A673 (cell line): ENCODE measurements around the gene ARID3B. TPM values are rescaled to one million over a fixed set of nuclear protein-coding genes. Genes with fewer than 3 reads are reported as not detected.

Source experiments
- BruUV-seq: library from RNA; stranded (reverse); fragments of 400-500 nt; replicated peaks from 2 replicates; lab custom pipeline; 2021; lab: Mats Ljungman, UMichigan
- CTCF ChIA-PET: fragments of 300-600 bp; sonication (Branson Sonifier 250); formaldehyde crosslinking; loops from one replicate; lab custom pipeline; 2022; ENCODE audit warnings: antibody characterized with exemption; lab: Charles Lee
- POLR2A ChIA-PET: fragments of 300-600 bp; sonication (Branson Sonifier 250); formaldehyde crosslinking; loops from one replicate; lab custom pipeline; 2022; ENCODE audit warnings: antibody characterized with exemption; ENCODE audit not compliant: low non-redundant PET; lab: Charles Lee
- DNase-seq: peaks from one replicate; pipeline ENCODE4 v3.0.0-alpha.2; 2015; ENCODE audit warnings: low spot score
- H3K27ac ChIP-seq: fragments of 200-600 bp; sonication (generic); 2 replicates; pipeline ENCODE4 v1.5.1; 2016; ENCODE audit warnings: mixed run types, low read depth, mild to moderate bottlenecking, mixed read lengths, antibody characterized with exemption, low read length; ENCODE audit not compliant: poor library complexity, severe bottlenecking
- H3K27me3 ChIP-seq: fragments of 200-600 bp; sonication (generic); replicated peaks from 2 replicates; pipeline ENCODE4 v1.6.1; 2017; ENCODE audit warnings: mixed run types, low read depth, mild to moderate bottlenecking, mixed read lengths, antibody characterized with exemption, low read length; ENCODE audit not compliant: insufficient read depth, poor library complexity
- H3K36me3 ChIP-seq: fragments of 200-600 bp; sonication (generic); 2 replicates; pipeline ENCODE4 v1.6.1; 2016; ENCODE audit warnings: mixed run types, mild to moderate bottlenecking, mixed read lengths, antibody characterized with exemption, low read length; ENCODE audit not compliant: insufficient read depth, poor library complexity, severe bottlenecking
- H3K4me1 ChIP-seq: fragments of 200-600 bp; sonication (generic); 2 replicates; pipeline ENCODE4 v1.6.1; 2017; ENCODE audit warnings: mixed run types, mild to moderate bottlenecking, mixed read lengths, antibody characterized with exemption, low read length; ENCODE audit not compliant: insufficient read depth, poor library complexity, severe bottlenecking
- H3K4me3 ChIP-seq: fragments of 200-600 bp; sonication (generic); 2 replicates; pipeline ENCODE4 v1.5.1; 2016; ENCODE audit warnings: low read depth, mixed run types, mild to moderate bottlenecking, mixed read lengths, low read length; ENCODE audit not compliant: poor library complexity, severe bottlenecking
- H3K9me3 ChIP-seq: fragments of 200-600 bp; sonication (generic); 2 replicates; pipeline ENCODE4 v1.6.1; 2016; ENCODE audit warnings: mixed run types, low read depth, mild to moderate bottlenecking, mixed read lengths, antibody characterized with exemption, low read length; ENCODE audit not compliant: poor library complexity, severe bottlenecking
- EZH2 ChIP-seq: fragments of 200-600 bp; sonication (generic); IDR thresholded peaks from 2 replicates; pipeline ENCODE4 v1.6.1; 2017; ENCODE audit warnings: borderline replicate concordance, low read depth, mild to moderate bottlenecking, mixed read lengths, antibody characterized with exemption, low read length; ENCODE audit not compliant: poor library complexity, severe bottlenecking
- intact Hi-C: fragments of 100-400 bp; cut with micrococcal nuclease; formaldehyde crosslinking; loops from one replicate; pipeline ENCODE4 v1.10.0; 2022; ENCODE audit not compliant: unreplicated experiment
- total RNA-seq: library from RNA; stranded (reverse); gene quantifications from 2 replicates; pipeline ENCODE4 v1.2.3, GENCODE V29; 2021
- TF ChIP-seq, protein P1 (sequence below): fragments of 300-800, 200-600 bp; sonication (generic); conservative IDR thresholded peaks from 2 replicates; pipeline ENCODE4 v1.5.1; 2017; ENCODE audit warnings: low read depth, mild to moderate bottlenecking, antibody characterized with exemption, low read length, moderate library complexity, mixed read lengths

The ARID3B gene
- total RNA-seq, 1 experiment from 2014 or later, result 18.3 TPM

DNA sequence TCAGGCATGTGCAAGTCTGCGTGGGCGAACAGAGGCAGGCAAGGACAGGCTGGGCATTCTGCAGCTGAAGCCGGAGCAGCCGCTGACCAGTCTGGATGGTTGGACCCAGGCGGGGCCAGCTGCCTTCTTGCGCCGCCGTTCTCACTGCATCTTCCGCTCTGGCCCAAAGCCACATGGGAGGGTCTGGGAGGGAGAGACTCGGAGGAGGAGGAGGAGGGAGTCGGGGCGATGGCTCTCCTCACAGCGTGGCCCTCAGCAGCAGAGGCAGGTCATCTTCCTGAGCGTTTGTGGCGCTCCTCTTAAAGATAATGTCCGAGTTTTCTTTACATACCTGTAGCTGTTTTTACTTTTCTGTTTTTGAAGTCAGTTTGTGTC, 80.5 kb downstream of the ARID3B start:
- H3K4me1 ChIP-seq, result peaks cover 8% of the 10 kb centered on the region
- DNase-seq, result no peak
- TF ChIP-seq EZH2, result no peak
- TF ChIP-seq, protein P1, sequence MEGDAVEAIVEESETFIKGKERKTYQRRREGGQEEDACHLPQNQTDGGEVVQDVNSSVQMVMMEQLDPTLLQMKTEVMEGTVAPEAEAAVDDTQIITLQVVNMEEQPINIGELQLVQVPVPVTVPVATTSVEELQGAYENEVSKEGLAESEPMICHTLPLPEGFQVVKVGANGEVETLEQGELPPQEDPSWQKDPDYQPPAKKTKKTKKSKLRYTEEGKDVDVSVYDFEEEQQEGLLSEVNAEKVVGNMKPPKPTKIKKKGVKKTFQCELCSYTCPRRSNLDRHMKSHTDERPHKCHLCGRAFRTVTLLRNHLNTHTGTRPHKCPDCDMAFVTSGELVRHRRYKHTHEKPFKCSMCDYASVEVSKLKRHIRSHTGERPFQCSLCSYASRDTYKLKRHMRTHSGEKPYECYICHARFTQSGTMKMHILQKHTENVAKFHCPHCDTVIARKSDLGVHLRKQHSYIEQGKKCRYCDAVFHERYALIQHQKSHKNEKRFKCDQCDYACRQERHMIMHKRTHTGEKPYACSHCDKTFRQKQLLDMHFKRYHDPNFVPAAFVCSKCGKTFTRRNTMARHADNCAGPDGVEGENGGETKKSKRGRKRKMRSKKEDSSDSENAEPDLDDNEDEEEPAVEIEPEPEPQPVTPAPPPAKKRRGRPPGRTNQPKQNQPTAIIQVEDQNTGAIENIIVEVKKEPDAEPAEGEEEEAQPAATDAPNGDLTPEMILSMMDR, result no peak
- no peaks in the 10 kb centered on the region for H3K9me3 ChIP-seq
- BruUV-seq, result no TSS peak
- H3K36me3 ChIP-seq, result peaks cover 72% of the 10 kb centered on the region
- no peak overlapping the region for H3K27ac ChIP-seq
- CTCF ChIA-PET, result interaction anchor here (0.5 to 1.2 kb wide), 7 partner anchors 13 to 1156 kb away, joined by 3 to 10 read pairs (median 6); no protein-coding TSS in a partner anchor
- H3K4me3 ChIP-seq, result no peak overlapping the region
- intact Hi-C loops, result no loop called here
- H3K27me3 ChIP-seq, result no peaks in the 10 kb centered on the region
- POLR2A ChIA-PET, result no interaction called here

DNA sequence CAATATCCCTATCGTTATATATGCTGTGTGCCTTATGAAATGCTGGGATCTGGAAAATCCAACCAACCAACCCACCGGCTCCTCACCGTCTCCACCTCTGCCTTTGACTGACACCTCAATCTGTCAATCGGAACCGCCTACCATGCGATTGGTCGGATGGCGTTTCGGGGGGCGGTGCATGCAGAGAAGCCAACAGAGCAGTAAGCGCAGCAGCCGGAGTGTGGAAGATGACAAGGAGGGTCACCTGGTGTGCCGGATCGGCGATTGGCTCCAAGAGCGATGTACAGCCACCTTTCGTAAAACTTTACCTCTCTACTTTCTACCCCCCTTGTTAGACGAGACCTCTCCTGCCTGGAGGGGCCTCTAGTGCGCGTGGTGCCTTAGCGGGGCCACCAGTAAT, 80.9 kb downstream of the ARID3B start:
- no peak for DNase-seq
- CTCF ChIA-PET, result interaction anchor here (0.5 to 1.2 kb wide), 3 partner anchors 13 to 147 kb away, joined by 6 to 10 read pairs (median 8); no protein-coding TSS in a partner anchor
- peaks cover 76% of the 10 kb centered on the region for H3K36me3 ChIP-seq
- H3K4me1 ChIP-seq, result peaks cover 4% of the 10 kb centered on the region
- H3K27me3 ChIP-seq, result no peaks in the 10 kb centered on the region
- POLR2A ChIA-PET, result no interaction called here
- H3K27ac ChIP-seq, result no peak overlapping the region
- intact Hi-C loops, result no loop called here
- no peaks in the 10 kb centered on the region for H3K9me3 ChIP-seq
- no TSS peak for BruUV-seq
- TF ChIP-seq EZH2, result no peak
- TF ChIP-seq, protein P1, result no peak
- H3K4me3 ChIP-seq, result no peak overlapping the region

DNA sequence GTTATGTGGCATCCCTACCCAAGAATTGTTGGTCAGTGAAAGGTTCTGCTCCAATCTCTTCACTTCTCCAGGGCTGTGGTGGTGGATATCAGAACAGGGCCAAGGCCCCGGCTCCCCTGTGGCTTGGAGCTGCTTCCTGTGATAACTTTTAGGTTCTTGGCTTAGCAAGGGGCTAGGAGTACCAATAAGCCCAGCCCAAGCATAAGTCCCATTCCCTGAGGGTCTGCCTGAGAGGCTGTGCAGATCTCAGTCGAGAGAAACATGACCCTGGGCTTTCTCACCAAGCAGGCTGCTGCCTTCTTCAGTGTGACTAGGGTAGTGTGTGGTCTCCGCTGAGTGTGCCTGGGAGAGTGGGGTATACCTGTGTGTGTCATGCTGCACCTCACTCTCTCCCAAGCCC, 81.7 kb downstream of the ARID3B start:
- intact Hi-C loops, result no loop called here
- no peaks in the 10 kb centered on the region for H3K27me3 ChIP-seq
- H3K9me3 ChIP-seq, result no peaks in the 10 kb centered on the region
- TF ChIP-seq, protein P1, result no peak
- BruUV-seq, result no TSS peak
- no peak for DNase-seq
- H3K36me3 ChIP-seq, result peaks cover 84% of the 10 kb centered on the region
- CTCF ChIA-PET, result no interaction called here
- H3K4me1 ChIP-seq, result no peaks in the 10 kb centered on the region
- POLR2A ChIA-PET, result no interaction called here
- no peak overlapping the region for H3K4me3 ChIP-seq
- H3K27ac ChIP-seq, result no peak overlapping the region
